GM23338 (cell line): ENCODE data around the gene EXD3. TPM values are rescaled to one million over a fixed set of nuclear protein-coding genes. Genes with fewer than 3 reads are reported as not detected.

ENCODE experiments used
- ATAC-seq: fragments of 200-7000 bp; cut with Tn5 transposase; 3 replicates; pipeline ENCODE4 v1.9.1; 2020
- DNase-seq: peaks from one replicate; pipeline ENCODE4 v3.0.0-alpha.2; 2015; ENCODE audit warnings: low spot score
- H2AFZ ChIP-seq: fragments of 200-600 bp; sonication (generic); 2 replicates; pipeline ENCODE4 v1.8.0; 2016; ENCODE audit warnings: antibody characterized with exemption, mild to moderate bottlenecking, moderate library complexity
- H3F3A ChIP-seq: fragments of 200-600 bp; sonication (generic); replicated peaks from 2 replicates; pipeline ENCODE4 v1.8.0; 2017; ENCODE audit warnings: antibody characterized with exemption, mixed run types, low read depth
- H3K27ac ChIP-seq: fragments of 200-600 bp; sonication (generic); 2 replicates; pipeline ENCODE4 v1.6.1; 2016; ENCODE audit warnings: low read depth
- H3K27me3 ChIP-seq: fragments of 200-600 bp; sonication (generic); 2 replicates; pipeline ENCODE4 v1.8.0; 2016; ENCODE audit warnings: mild to moderate bottlenecking, mixed run types, moderate library complexity; ENCODE audit not compliant: insufficient read depth
- H3K36me3 ChIP-seq: fragments of 200-600 bp; sonication (generic); 2 replicates; pipeline ENCODE4 v1.8.0; 2016; ENCODE audit warnings: mild to moderate bottlenecking; ENCODE audit not compliant: insufficient read depth
- H3K4me1 ChIP-seq: fragments of 200-600 bp; sonication (generic); 2 replicates; pipeline ENCODE4 v1.8.0; 2016; ENCODE audit warnings: mild to moderate bottlenecking, moderate library complexity; ENCODE audit not compliant: insufficient read depth
- H3K4me2 ChIP-seq: fragments of 200-600 bp; sonication (generic); 2 replicates; pipeline ENCODE4 v1.7.1; 2017; ENCODE audit warnings: mixed run types
- H3K4me3 ChIP-seq: fragments of 200-600 bp; sonication (generic); 2 replicates; pipeline ENCODE4 v1.6.1; 2016; ENCODE audit warnings: mixed run types
- H3K79me2 ChIP-seq: fragments of 200-600 bp; sonication (generic); replicated peaks from 2 replicates; pipeline ENCODE4 v1.8.0; 2017; ENCODE audit warnings: mild to moderate bottlenecking; ENCODE audit not compliant: insufficient read depth
- H3K9me2 ChIP-seq: fragments of 200-600 bp; sonication (generic); 2 replicates; pipeline ENCODE4 v1.8.0; 2017; ENCODE audit not compliant: insufficient read depth
- H4K20me1 ChIP-seq: fragments of 200-600 bp; sonication (generic); replicated peaks from 2 replicates; pipeline ENCODE4 v1.8.0; 2017; ENCODE audit warnings: mild to moderate bottlenecking; ENCODE audit not compliant: insufficient read depth
- H3K27ac Mint-ChIP-seq: 2 replicates; pipeline ENCODE4 v1.8.0; 2020; ENCODE audit warnings: inconsistent platforms, mild to moderate bottlenecking, moderate library complexity, mixed read lengths
- H3K27me3 Mint-ChIP-seq: 3 replicates; pipeline ENCODE4 v1.8.0; 2022; ENCODE audit warnings: low read depth, mild to moderate bottlenecking, moderate library complexity, mixed read lengths, inconsistent platforms; ENCODE audit not compliant: insufficient read depth, poor library complexity
- H3K36me3 Mint-ChIP-seq: 3 replicates; pipeline ENCODE4 v1.8.0; 2021; ENCODE audit warnings: low read depth, mild to moderate bottlenecking, inconsistent platforms, moderate library complexity, mixed read lengths
- H3K4me1 Mint-ChIP-seq: 3 replicates; pipeline ENCODE4 v1.8.0; 2020; ENCODE audit warnings: mild to moderate bottlenecking, inconsistent platforms, mixed read lengths
- H3K4me3 Mint-ChIP-seq: 3 replicates; pipeline ENCODE4 v1.8.0; 2021; ENCODE audit warnings: moderate library complexity, mild to moderate bottlenecking, inconsistent platforms, mixed read lengths
- H3K9me3 Mint-ChIP-seq: 3 replicates; pipeline ENCODE4 v1.8.0; 2020; ENCODE audit warnings: moderate library complexity, mild to moderate bottlenecking, inconsistent platforms, mixed read lengths
- CTCF ChIP-seq, 2 experiments: fragments of 200-600 bp in 1 of 2; sonication (generic) in 1 of 2; conservative IDR thresholded peaks; 2 replicates each; pipeline versions ENCODE4 v1.5.1 to v1.6.1; 2016 to 2017; ENCODE audit warnings: antibody characterized with exemption in 2 of 2, low read depth in 2 of 2, mild to moderate bottlenecking in 2 of 2, moderate library complexity in 1 of 2
- EZH2 ChIP-seq: fragments of 200-600 bp; sonication (generic); IDR thresholded peaks from one replicate; pipeline ENCODE4 v1.8.0; 2017; ENCODE audit warnings: antibody characterized with exemption, mild to moderate bottlenecking, low read depth; ENCODE audit not compliant: unreplicated experiment
- JUNB ChIP-seq: IDR thresholded peaks from one replicate; pipeline ENCODE4 v1.6.1; 2016; ENCODE audit warnings: antibody characterized with exemption; ENCODE audit not compliant: unreplicated experiment
- POLR2AphosphoS5 ChIP-seq: IDR thresholded peaks from 2 replicates; pipeline ENCODE4 v1.6.1; 2016; ENCODE audit warnings: antibody characterized with exemption, low read depth
- STAT1 ChIP-seq: IDR thresholded peaks from one replicate; pipeline ENCODE4 v1.6.1; 2016; ENCODE audit warnings: antibody characterized with exemption; ENCODE audit not compliant: unreplicated experiment
- ZNF331 ChIP-seq: fragments of 250-450 bp; sonication (Bioruptor Pico); IDR thresholded peaks from 2 replicates; pipeline ENCODE4 v1.5.0; 2020; ENCODE audit warnings: low read depth, mild to moderate bottlenecking, moderate library complexity
- polyA plus RNA-seq: library from polyadenylated mRNA; unstranded; fragments of >200 nt; fragmentation: Nextera tagmentation; extraction: Ambion mirVana; gene quantifications from 2 replicates; pipeline ENCODE4 v1.2.1, GENCODE V29; 2016
- total RNA-seq: library from RNA; depleted of rRNA; stranded (reverse); fragments of >200 nt; shearing (Covaris generic); gene quantifications from 2 replicates; pipeline ENCODE4 v1.2.3, GENCODE V29; 2014

EXD3 gene
- total and polyA plus RNA-seq, 2 experiments from 2014 or later: 3.6 to 9.7 TPM

GRCh38 chr9:137305060-137305797 is 117.7 kb downstream of the EXD3 start:
- TF ChIP-seq STAT1 (no peak), CTCF (conservative IDR thresholded peaks at IDR 0.05; ENCODE audit: low read depth in 2 of 2) (peak in 1 of 2 experiments; percentile 11; a peak in 1 of 4 replicates)
- no peaks in the 10 kb centered on the region for H3K36me3 Mint-ChIP-seq

GRCh38 chr9:137304383-137305059 is 118.4 kb downstream of the EXD3 start:
- H2AFZ ChIP-seq: no peak overlapping the region
- H4K20me1 ChIP-seq: no peaks in the 10 kb centered on the region
- no peak overlapping the region for H3K27ac ChIP-seq
- H3K9me2 ChIP-seq: no peaks in the 10 kb centered on the region
- H3K79me2 ChIP-seq: peaks cover 3% of the 10 kb centered on the region; the same call in 1 of the 2 replicates
- Mint-ChIP-seq H3K36me3 (peaks cover 4% of the 10 kb centered on the region; the same call in 2 of the 3 replicates), H3K9me3 (no peaks in the 10 kb centered on the region), H3K27me3 (peaks cover 23% of the 10 kb centered on the region), H3K27ac (no peak overlapping the region), H3K4me3 (no peak overlapping the region), H3K4me1 (peaks cover 29% of the 10 kb centered on the region)
- peaks cover 13% of the 10 kb centered on the region for H3K27me3 ChIP-seq
- H3F3A ChIP-seq: peaks cover 8% of the 10 kb centered on the region
- no peak for DNase-seq
- no peaks in the 10 kb centered on the region for H3K36me3 ChIP-seq
- no peak overlapping the region for H3K4me3 ChIP-seq
- peaks cover 25% of the 10 kb centered on the region for H3K4me1 ChIP-seq
- ATAC-seq: no peak
- no peak for TF ChIP-seq ZNF331
- no peak for TF ChIP-seq EZH2
- no peak for TF ChIP-seq POLR2AphosphoS5
- peak overlapping the region; percentile 57; the same call in 1 of the 2 replicates for H3K4me2 ChIP-seq

More at GRCh38 chr9:137305060-137305797, 117.7 kb downstream of the EXD3 start:
- H3K27ac ChIP-seq: no peak overlapping the region
- H3K4me1 ChIP-seq: peaks cover 21% of the 10 kb centered on the region; the same call in 1 of the 2 replicates
- DNase-seq (peak; percentile 78), ATAC-seq (peak; percentile 19)
- H2AFZ ChIP-seq: 0 out of 2 replicates have a peak overlapping the region, but pooled peaks have one; percentile 59
- H3K4me1 Mint-ChIP-seq: peaks cover 25% of the 10 kb centered on the region
- H3K9me3 Mint-ChIP-seq: no peaks in the 10 kb centered on the region
- H3K36me3 ChIP-seq: no peaks in the 10 kb centered on the region
- H3K27me3 Mint-ChIP-seq: peaks cover 23% of the 10 kb centered on the region
- H3K4me3 ChIP-seq: no peak overlapping the region
- H3K79me2 ChIP-seq: peaks cover 3% of the 10 kb centered on the region; the same call in 1 of the 2 replicates
- H3K4me2 ChIP-seq: peak overlapping the region; percentile 57; the same call in 1 of the 2 replicates
- H3F3A ChIP-seq: peaks cover 8% of the 10 kb centered on the region
- H3K9me2 ChIP-seq: no peaks in the 10 kb centered on the region
- no peaks in the 10 kb centered on the region for H4K20me1 ChIP-seq
- no peak overlapping the region for H3K4me3 Mint-ChIP-seq
- H3K27ac Mint-ChIP-seq: no peak overlapping the region
- H3K27me3 ChIP-seq: peaks cover 13% of the 10 kb centered on the region

GRCh38 chr9:137303893-137304382 is 119.0 kb downstream of the EXD3 start:
- H3K4me3 Mint-ChIP-seq: no peak overlapping the region
- peaks cover 13% of the 10 kb centered on the region for H3K27me3 ChIP-seq
- peaks cover 31% of the 10 kb centered on the region for H3K4me1 ChIP-seq
- H3K9me2 ChIP-seq: no peaks in the 10 kb centered on the region
- H3K27ac ChIP-seq: no peak overlapping the region
- peaks cover 3% of the 10 kb centered on the region; the same call in 1 of the 2 replicates for H4K20me1 ChIP-seq
- no peak overlapping the region for H3K4me2 ChIP-seq
- peaks cover 4% of the 10 kb centered on the region; the same call in 2 of the 3 replicates for H3K36me3 Mint-ChIP-seq
- DNase-seq (no peak), ATAC-seq (no peak)
- no peaks in the 10 kb centered on the region for H3K9me3 Mint-ChIP-seq
- no peak overlapping the region for H3K27ac Mint-ChIP-seq
- H2AFZ ChIP-seq: no peak overlapping the region
- peaks cover 23% of the 10 kb centered on the region for H3K27me3 Mint-ChIP-seq
- no peak for TF ChIP-seq EZH2
- TF ChIP-seq JUNB: no peak
- TF ChIP-seq STAT1: no peak
- H3F3A ChIP-seq: peaks cover 12% of the 10 kb centered on the region
- H3K4me3 ChIP-seq: no peak overlapping the region
- peaks cover 34% of the 10 kb centered on the region for H3K4me1 Mint-ChIP-seq
- H3K36me3 ChIP-seq: no peaks in the 10 kb centered on the region
- H3K79me2 ChIP-seq: peaks cover 3% of the 10 kb centered on the region; the same call in 1 of the 2 replicates
